Renal cortex interstitium (tissue), 15 donors: ENCODE measurements around the gene SNAP25. TPM values are rescaled to one million over a fixed set of nuclear protein-coding genes. Genes with fewer than 3 reads are reported as not detected.

Experiments
- DNase-seq, 11 donors: peaks; one replicate each; pipeline ENCODE4 v3.0.0-alpha.2; 2013; ENCODE audit warnings: low read depth in 9 of 11, low spot score in 4 of 11; ENCODE audit errors: extremely low read depth in 1 of 11
- long read RNA-seq, 16 experiments: transcript quantifications; one replicate each; lab custom pipeline, GENCODE V29; 2026
- polyA plus RNA-seq, 3 donors: library from polyadenylated mRNA; unstranded; fragments of 120-200 nt; gene quantifications; one replicate each; pipeline ENCODE4 v1.2.1, GENCODE V29; 2013; ENCODE audit not compliant: insufficient read length in 3 of 3

SNAP25 gene
- 10 to 100 TPM in 1 of 3 donors, 1 to 10 TPM in 2; 6.4 to 10.6 (median 6.8) TPM for polyA plus RNA-seq
- long read RNA-seq, donor 1, partial matches to known transcripts, result 0 of 2 reads
- long read RNA-seq, donor 1, other reads (novel, unspliced or antisense), result 0 of 2 reads
- long read RNA-seq, donor 2, partial matches to known transcripts, result 0 of 2 reads
- long read RNA-seq, donor 2, other reads (novel, unspliced or antisense), result 0 of 2 reads
- long read RNA-seq, donor 3, partial matches to known transcripts, result 0 of 2 reads
- long read RNA-seq, donor 3, other reads (novel, unspliced or antisense), result 0 of 2 reads
- long read RNA-seq, donor 4, partial matches to known transcripts, result 0 of 1 reads
- long read RNA-seq, donor 4, other reads (novel, unspliced or antisense), result 0 of 1 reads
- long read RNA-seq, donor 5, partial matches to known transcripts, result 11 of 14 reads
- long read RNA-seq, donor 5, other reads (novel, unspliced or antisense), result 0 of 14 reads
- long read RNA-seq, donor 6, partial matches to known transcripts, result 9 of 11 reads
- long read RNA-seq, donor 6, other reads (novel, unspliced or antisense), result 0 of 11 reads
- long read RNA-seq, donor 7, partial matches to known transcripts, result 0 of 1 reads
- long read RNA-seq, donor 7, other reads (novel, unspliced or antisense), result 0 of 1 reads
- long read RNA-seq, donor 8, partial matches to known transcripts, result 11 of 15 reads
- long read RNA-seq, donor 8, other reads (novel, unspliced or antisense), result 0 of 15 reads
- long read RNA-seq, donor 9, result 0 reads
- long read RNA-seq, donor 10, partial matches to known transcripts, result 8 of 8 reads
- long read RNA-seq, donor 10, other reads (novel, unspliced or antisense), result 0 of 8 reads
- long read RNA-seq, donor 11, result 0 reads
- long read RNA-seq, donor 12, partial matches to known transcripts, result 0 of 2 reads
- long read RNA-seq, donor 12, other reads (novel, unspliced or antisense), result 0 of 2 reads
- long read RNA-seq, donor 13, partial matches to known transcripts, result 0 of 1 reads
- long read RNA-seq, donor 13, other reads (novel, unspliced or antisense), result 0 of 1 reads
- long read RNA-seq, donor 14, result 0 reads
- long read RNA-seq, donor 15, partial matches to known transcripts, result 0 of 2 reads
- long read RNA-seq, donor 15, other reads (novel, unspliced or antisense), result 0 of 2 reads
- long read RNA-seq, donor 16, partial matches to known transcripts, result 7 of 8 reads
- long read RNA-seq, donor 16, other reads (novel, unspliced or antisense), result 0 of 8 reads

- DNase-seq, result peak; percentile 68 to 89 (median 82)
Measured at GRCh38 chr20:10218536-10219451, at the start of gene SNAP25. Gene SNAP25, plus strand, starts transcription at chr20:10218830. Its CDS starts 56,662 bp downstream, at chr20:10275492.

- DNase-seq, result no peak
Measured at GRCh38 chr20:10169752-10170151, 48.9 kb upstream of the SNAP25 start.

GRCh38 chr20:10170261-10170660 lies 48.4 kb upstream of the SNAP25 start:
- DNase-seq, result no peak

- DNase-seq, result peak in 6 of 11 donors; percentile 3 to 23 (median 10)
Measured at GRCh38 chr20:10171864-10172751, 46.5 kb upstream of the SNAP25 start.

GRCh38 chr20:10172998-10173655 lies 45.5 kb upstream of the SNAP25 start:
- no peak for DNase-seq

- DNase-seq, result no peak
Measured at GRCh38 chr20:10174400-10174799, 44.2 kb upstream of the SNAP25 start.

- no peak for DNase-seq
Measured at GRCh38 chr20:10177326-10177725, 41.3 kb upstream of the SNAP25 start.

GRCh38 chr20:10178091-10178490 lies 40.5 kb upstream of the SNAP25 start:
- DNase-seq, result no peak

GRCh38 chr20:10178727-10179313 lies 39.8 kb upstream of the SNAP25 start:
- DNase-seq, result no peak

- DNase-seq, result no peak
Measured at GRCh38 chr20:10179574-10180298, 38.9 kb upstream of the SNAP25 start.

- no peak for DNase-seq
Measured at GRCh38 chr20:10180651-10181235, 37.9 kb upstream of the SNAP25 start.

GRCh38 chr20:10185741-10186558 lies 32.7 kb upstream of the SNAP25 start:
- no peak for DNase-seq

- no peak for DNase-seq
Measured at GRCh38 chr20:10190456-10190855, 28.2 kb upstream of the SNAP25 start.

GRCh38 chr20:10192171-10192570 lies 26.5 kb upstream of the SNAP25 start:
- no peak for DNase-seq

- no peak for DNase-seq
Measured at GRCh38 chr20:10194166-10194565, 24.5 kb upstream of the SNAP25 start.
